ENCODE measurements around the gene GFM1. TPM values are rescaled to one million over a fixed set of nuclear protein-coding genes. Genes with fewer than 3 reads are reported as not detected.

GFM1 gene
- total RNA-seq, 3 donors from 2014 or later, result 44.6 to 63.5 (median 46.4) TPM

- Histone ChIP-seq H3K4me1 (no peaks in the 10 kb centered on the region), H3K4me3 (no peak overlapping the region), H3K27me3 (no peaks in the 10 kb centered on the region), H3K27ac (no peak overlapping the region), H3K9me3 (no peaks in the 10 kb centered on the region), H3K36me3 (no peaks in the 10 kb centered on the region)
- DNase-seq (ENCODE audit: low spot score in 2 of 2), result no peak
- intact Hi-C loops (cut with DNase I; ENCODE audit: low total_unique reads), result no loop called here
- TF ChIP-seq, protein P1, sequence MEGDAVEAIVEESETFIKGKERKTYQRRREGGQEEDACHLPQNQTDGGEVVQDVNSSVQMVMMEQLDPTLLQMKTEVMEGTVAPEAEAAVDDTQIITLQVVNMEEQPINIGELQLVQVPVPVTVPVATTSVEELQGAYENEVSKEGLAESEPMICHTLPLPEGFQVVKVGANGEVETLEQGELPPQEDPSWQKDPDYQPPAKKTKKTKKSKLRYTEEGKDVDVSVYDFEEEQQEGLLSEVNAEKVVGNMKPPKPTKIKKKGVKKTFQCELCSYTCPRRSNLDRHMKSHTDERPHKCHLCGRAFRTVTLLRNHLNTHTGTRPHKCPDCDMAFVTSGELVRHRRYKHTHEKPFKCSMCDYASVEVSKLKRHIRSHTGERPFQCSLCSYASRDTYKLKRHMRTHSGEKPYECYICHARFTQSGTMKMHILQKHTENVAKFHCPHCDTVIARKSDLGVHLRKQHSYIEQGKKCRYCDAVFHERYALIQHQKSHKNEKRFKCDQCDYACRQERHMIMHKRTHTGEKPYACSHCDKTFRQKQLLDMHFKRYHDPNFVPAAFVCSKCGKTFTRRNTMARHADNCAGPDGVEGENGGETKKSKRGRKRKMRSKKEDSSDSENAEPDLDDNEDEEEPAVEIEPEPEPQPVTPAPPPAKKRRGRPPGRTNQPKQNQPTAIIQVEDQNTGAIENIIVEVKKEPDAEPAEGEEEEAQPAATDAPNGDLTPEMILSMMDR (IDR thresholded peaks at IDR 0.05), result no peak
- TF ChIP-seq POLR2A (IDR thresholded peaks at IDR 0.05) (no peak), POLR2AphosphoS5 (IDR thresholded peaks at IDR 0.05) (no peak)
These were observed 57.2 kb downstream of the GFM1 start for GRCh38 chr3:158701420-158702065.

GRCh38 chr3:158702815-158703481 lies 58.6 kb downstream of the GFM1 start:
- TF ChIP-seq, protein P1 (IDR thresholded peaks at IDR 0.05), result no peak
- TF ChIP-seq POLR2AphosphoS5 (IDR thresholded peaks at IDR 0.05), result no peak
- no peak for TF ChIP-seq POLR2A (IDR thresholded peaks at IDR 0.05)

GRCh38 chr3:158703566-158703965 lies 59.2 kb downstream of the GFM1 start:
- TF ChIP-seq, protein P1 (IDR thresholded peaks at IDR 0.05), result no peak
- no peak for TF ChIP-seq POLR2A (IDR thresholded peaks at IDR 0.05)
- TF ChIP-seq POLR2AphosphoS5 (IDR thresholded peaks at IDR 0.05), result no peak
- intact Hi-C loops (cut with DNase I; ENCODE audit: low total_unique reads), result no loop called here
- Histone ChIP-seq H3K27ac (no peak overlapping the region), H3K4me1 (no peaks in the 10 kb centered on the region), H3K27me3 (no peaks in the 10 kb centered on the region), H3K9me3 (no peaks in the 10 kb centered on the region), H3K4me3 (no peak overlapping the region), H3K36me3 (no peaks in the 10 kb centered on the region)
- no peak for DNase-seq (ENCODE audit: low spot score in 2 of 2)

More at GRCh38 chr3:158702815-158703481, 58.6 kb downstream of the GFM1 start:
- no peak overlapping the region for H3K4me3 ChIP-seq
- H3K4me1 ChIP-seq, result no peaks in the 10 kb centered on the region
- H3K36me3 ChIP-seq, result no peaks in the 10 kb centered on the region
- H3K27me3 ChIP-seq, result no peaks in the 10 kb centered on the region
- H3K9me3 ChIP-seq, result no peaks in the 10 kb centered on the region
- H3K27ac ChIP-seq, result no peak overlapping the region
- no peak for DNase-seq (ENCODE audit: low spot score in 2 of 2)
- intact Hi-C loops (cut with DNase I; ENCODE audit: low total_unique reads), result no loop called here

GRCh38 chr3:158709666-158710083 lies 65.3 kb downstream of the GFM1 start:
- no peak for DNase-seq (ENCODE audit: low spot score in 2 of 2)
- H3K9me3 ChIP-seq, result no peaks in the 10 kb centered on the region
- H3K4me1 ChIP-seq, result no peaks in the 10 kb centered on the region
- H3K27me3 ChIP-seq, result no peaks in the 10 kb centered on the region
- TF ChIP-seq POLR2A (IDR thresholded peaks at IDR 0.05) (no peak), POLR2AphosphoS5 (IDR thresholded peaks at IDR 0.05) (no peak)
- no peak overlapping the region for H3K4me3 ChIP-seq
- intact Hi-C loops (cut with DNase I; ENCODE audit: low total_unique reads), result no loop called here
- H3K27ac ChIP-seq, result no peak overlapping the region
- no peaks in the 10 kb centered on the region for H3K36me3 ChIP-seq

DNA sequence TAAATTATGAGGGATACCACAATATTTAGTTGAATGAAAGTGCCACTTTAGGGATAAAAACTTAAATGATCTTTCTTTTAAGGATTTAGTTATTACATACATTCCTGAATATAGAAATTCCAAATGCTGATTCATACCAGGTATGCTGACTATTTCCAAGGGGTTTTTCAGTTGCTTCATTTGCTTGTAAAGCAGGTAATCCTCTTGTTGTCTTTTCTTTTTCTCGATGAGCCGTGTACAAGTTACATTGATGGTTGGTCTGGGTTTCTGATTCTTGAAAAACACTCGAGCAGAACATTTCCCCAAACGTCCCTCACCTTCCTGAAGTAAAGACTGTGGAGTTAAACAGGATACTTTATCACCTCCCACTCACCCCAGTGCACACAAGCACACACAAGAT lies 66.3 kb downstream of the GFM1 start:
- H3K4me3 ChIP-seq, result no peak overlapping the region
- no peaks in the 10 kb centered on the region for H3K9me3 ChIP-seq
- H3K27ac ChIP-seq, result no peak overlapping the region
- no peaks in the 10 kb centered on the region for H3K4me1 ChIP-seq
- no peak for TF ChIP-seq POLR2A (IDR thresholded peaks at IDR 0.05)
- TF ChIP-seq, protein P1 (IDR thresholded peaks at IDR 0.05), result no peak
- no peak for TF ChIP-seq POLR2AphosphoS5 (IDR thresholded peaks at IDR 0.05)
- no peaks in the 10 kb centered on the region for H3K36me3 ChIP-seq
- DNase-seq (ENCODE audit: low spot score in 2 of 2), result no peak
- intact Hi-C loops (cut with DNase I; ENCODE audit: low total_unique reads), result no loop called here
- H3K27me3 ChIP-seq, result no peaks in the 10 kb centered on the region
